ENCODE measurements around the gene SART3. TPM values are rescaled to one million over a fixed set of nuclear protein-coding genes. Genes with fewer than 3 reads are reported as not detected.

Gene SART3
- polyA plus RNA-seq (2011; rRNA removed) (23.1 and 27.5 TPM in 2 replicates), polyA minus RNA-seq (2011; rRNA and poly(A)+ RNA removed) (20.4 and 26.9 TPM in 2 replicates)

DNA sequence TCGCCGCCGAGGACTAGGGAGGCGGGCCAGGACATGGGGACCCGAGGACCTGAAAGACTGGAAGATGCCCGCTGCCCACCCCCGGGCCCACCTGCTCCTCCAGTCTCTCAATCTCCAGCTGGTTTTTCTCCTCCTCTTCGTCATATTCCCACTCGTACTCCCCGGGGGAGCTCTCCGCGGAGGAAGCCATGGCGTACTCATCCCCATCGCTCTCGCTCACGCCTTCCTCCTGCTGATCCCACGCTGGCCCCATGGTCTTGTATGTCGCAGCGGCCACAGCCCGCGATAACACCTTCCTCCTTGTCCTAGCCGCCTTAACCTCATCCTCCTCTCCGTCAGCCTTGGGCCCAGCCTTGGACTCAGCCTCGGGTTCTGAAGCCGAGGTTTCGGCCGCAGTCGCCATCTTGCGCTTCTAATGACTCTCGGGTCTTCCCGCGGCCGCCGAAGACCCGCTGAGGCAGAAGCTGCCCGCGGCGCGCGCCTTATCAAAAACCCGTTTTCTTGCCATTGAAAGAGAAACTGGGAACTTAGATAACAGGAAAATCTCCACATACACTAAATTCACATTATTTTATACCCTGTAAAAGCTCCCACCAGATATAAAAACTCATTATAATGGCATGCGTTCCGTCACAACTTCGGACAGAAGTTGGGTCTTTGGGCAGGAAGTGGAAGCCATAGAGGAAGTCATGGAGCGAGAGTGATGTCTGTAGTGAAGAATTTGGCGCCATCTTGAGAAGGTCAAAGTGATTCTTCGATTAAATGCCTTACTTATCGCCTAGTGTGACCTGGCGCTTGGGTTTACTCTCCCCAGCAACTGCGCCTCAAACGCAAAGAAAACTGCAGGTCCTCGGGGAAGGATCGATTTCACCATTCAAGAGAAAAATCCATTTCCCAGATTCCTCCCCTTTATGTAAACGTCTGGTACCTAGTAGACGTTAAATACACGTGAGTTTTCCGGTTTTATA lies at the start of gene SART3:
TSS of gene SART3 (minus strand) at position 422 of the 968 bp plus-strand sequence. CDS start at position 403, 19 bp downstream.
- DNase-seq (ENCODE audit: low read depth): no peak
- Histone ChIP-seq H3K27me3 (ENCODE audit: control insufficient read depth, insufficient read depth, low read length) (no peaks in the 10 kb centered on the region), H3K36me3 (ENCODE audit: control insufficient read depth, insufficient read depth, low read length) (peaks cover 10% of the 10 kb centered on the region), H3K4me3 (ENCODE audit: low read depth, low read length) (peak within 1 kb of the TSS; percentile 94)
- TF ChIP-seq CTCF (IDR thresholded peaks at IDR 0.05; ENCODE audit: insufficient read depth, low read depth, low read length): no peak
- CTCF ChIA-PET: interaction anchor here (2.0 to 19.7 kb wide), 2 partner anchors 48 to 57 kb away, joined by 5 to 460 read pairs; no protein-coding TSS in a partner anchor
- POLR2A ChIA-PET: no interaction called here

GRCh38 chr12:108610336-108610815 lies 49.4 kb upstream of the SART3 start:
- DNase-seq (ENCODE audit: low read depth): no peak
- Histone ChIP-seq H3K36me3 (ENCODE audit: control insufficient read depth, insufficient read depth, low read length) (no peaks in the 10 kb centered on the region), H3K27me3 (ENCODE audit: control insufficient read depth, insufficient read depth, low read length) (no peaks in the 10 kb centered on the region), H3K4me3 (ENCODE audit: low read depth, low read length) (no peak overlapping the region)
- TF ChIP-seq CTCF (IDR thresholded peaks at IDR 0.05; ENCODE audit: insufficient read depth, low read depth, low read length): no peak
- POLR2A ChIA-PET: no interaction called here
- CTCF ChIA-PET: interaction anchor here (1.0 to 4.3 kb wide), 8 partner anchors 8 to 76 kb away, joined by 3 to 20 read pairs (median 4); partner anchors contain the start of gene ISCU

DNA sequence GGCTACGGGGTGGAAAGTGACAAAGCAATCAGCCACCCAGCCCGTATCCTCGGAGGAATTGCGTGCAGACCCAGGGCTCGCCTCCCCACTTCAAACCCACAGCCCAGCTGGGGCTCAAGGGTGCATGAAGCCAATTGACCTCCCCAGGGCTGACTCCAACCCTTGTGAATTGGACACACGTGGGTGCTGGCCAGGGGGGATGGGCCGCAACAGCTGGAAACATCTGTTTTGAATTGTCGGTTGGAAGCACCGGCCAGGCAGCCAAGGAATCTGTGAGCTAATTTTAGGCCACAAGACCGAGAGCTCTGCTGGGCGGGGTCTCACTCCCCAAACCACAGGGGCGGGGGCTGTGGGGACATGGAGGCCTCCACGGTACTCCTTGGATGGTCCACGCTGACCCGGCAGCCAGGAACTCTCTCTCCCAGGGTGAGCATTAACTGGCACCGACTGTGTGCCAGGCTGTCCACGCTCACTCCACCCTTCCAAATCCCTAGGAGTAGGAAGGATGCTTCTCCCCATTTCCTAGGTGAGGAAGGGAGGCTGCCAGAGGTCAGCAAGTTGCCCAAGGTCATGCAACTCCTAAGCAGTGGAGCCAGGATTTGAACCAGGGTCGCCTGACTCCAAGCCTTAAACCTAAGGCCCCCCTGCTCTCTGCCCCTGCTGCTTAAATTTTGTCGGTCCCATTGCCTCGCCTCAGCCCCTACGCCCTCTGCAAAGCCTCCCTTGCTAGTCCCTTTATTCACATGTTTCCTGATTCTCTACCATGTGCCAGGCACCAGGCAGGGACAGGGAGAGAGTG lies 48.8 kb upstream of the SART3 start:
- ChIA-PET POLR2A (interaction anchor here (1.1 kb wide), 1 partner anchor 14 kb away, joined by 3 read pairs; no protein-coding TSS in a partner anchor), CTCF (interaction anchor here (0.6 to 4.3 kb wide), 11 partner anchors 8 to 212 kb away, joined by 3 to 20 read pairs (median 4); partner anchors contain the start of genes ISCU and SART3)
- Histone ChIP-seq H3K36me3 (ENCODE audit: control insufficient read depth, insufficient read depth, low read length) (no peaks in the 10 kb centered on the region), H3K4me3 (ENCODE audit: low read depth, low read length) (no peak overlapping the region), H3K27me3 (ENCODE audit: control insufficient read depth, insufficient read depth, low read length) (no peaks in the 10 kb centered on the region)
- DNase-seq (ENCODE audit: low read depth): peak; percentile 91
- TF ChIP-seq CTCF (IDR thresholded peaks at IDR 0.05; ENCODE audit: insufficient read depth, low read depth, low read length): no peak

- DNase-seq (ENCODE audit: low read depth): no peak
- Histone ChIP-seq H3K27me3 (ENCODE audit: control insufficient read depth, insufficient read depth, low read length) (peaks cover 2% of the 10 kb centered on the region; the same call in 1 of the 2 replicates), H3K36me3 (ENCODE audit: control insufficient read depth, insufficient read depth, low read length) (no peaks in the 10 kb centered on the region), H3K4me3 (ENCODE audit: low read depth, low read length) (no peak overlapping the region)
- CTCF ChIA-PET: interaction anchor here (0.9 to 4.3 kb wide), 4 partner anchors 10 to 47 kb away, joined by 3 to 20 read pairs (median 12); partner anchors contain the start of genes ISCU and SART3
- TF ChIP-seq CTCF (IDR thresholded peaks at IDR 0.05; ENCODE audit: insufficient read depth, low read depth, low read length): no peak
- POLR2A ChIA-PET: no interaction called here
These were observed 47.6 kb upstream of the SART3 start for GRCh38 chr12:108608616-108609015.
